Choroid plexus epithelial cell (primary cell): Measurements from ENCODE around the gene TPCN2.

ENCODE experiments used
- DNase-seq: peaks from one replicate; pipeline ENCODE4 v3.0.0-alpha.2; 2010; ENCODE audit warnings: low read depth
- H3K4me3 ChIP-seq: 2 replicates; pipeline ENCODE4 v1.5.1; 2011; ENCODE audit warnings: low read depth, mild to moderate bottlenecking, control low read depth, low read length, moderate library complexity
- TF ChIP-seq, protein P1 (sequence below): conservative IDR thresholded peaks from 2 replicates; pipeline ENCODE4 v1.5.1; 2011; ENCODE audit warnings: low read depth, mild to moderate bottlenecking, control low read depth, inconsistent platforms, low read length, moderate library complexity

TPCN2 gene

DNA sequence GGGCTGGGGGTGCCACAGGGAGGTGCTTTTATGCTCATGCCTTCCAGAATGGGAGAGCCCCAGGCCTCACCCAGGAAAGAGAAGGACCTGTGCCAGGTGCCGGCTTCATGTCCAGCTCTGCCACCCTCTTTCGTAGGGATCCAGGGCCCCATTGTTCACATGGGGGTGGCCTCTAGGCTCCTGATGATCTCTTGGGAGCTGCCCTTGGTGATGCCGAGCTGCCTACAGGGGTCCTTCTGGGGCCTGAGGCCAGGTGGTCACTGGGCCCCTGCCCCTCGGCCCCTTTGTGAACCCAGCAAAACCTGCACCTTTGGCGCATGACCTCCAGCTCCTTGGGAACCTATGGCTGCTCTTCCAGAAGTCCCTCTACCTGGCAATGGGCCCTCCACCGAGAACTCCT, 65.6 kb downstream of the TPCN2 start:
- DNase-seq = no peak
- TF ChIP-seq, protein P1, sequence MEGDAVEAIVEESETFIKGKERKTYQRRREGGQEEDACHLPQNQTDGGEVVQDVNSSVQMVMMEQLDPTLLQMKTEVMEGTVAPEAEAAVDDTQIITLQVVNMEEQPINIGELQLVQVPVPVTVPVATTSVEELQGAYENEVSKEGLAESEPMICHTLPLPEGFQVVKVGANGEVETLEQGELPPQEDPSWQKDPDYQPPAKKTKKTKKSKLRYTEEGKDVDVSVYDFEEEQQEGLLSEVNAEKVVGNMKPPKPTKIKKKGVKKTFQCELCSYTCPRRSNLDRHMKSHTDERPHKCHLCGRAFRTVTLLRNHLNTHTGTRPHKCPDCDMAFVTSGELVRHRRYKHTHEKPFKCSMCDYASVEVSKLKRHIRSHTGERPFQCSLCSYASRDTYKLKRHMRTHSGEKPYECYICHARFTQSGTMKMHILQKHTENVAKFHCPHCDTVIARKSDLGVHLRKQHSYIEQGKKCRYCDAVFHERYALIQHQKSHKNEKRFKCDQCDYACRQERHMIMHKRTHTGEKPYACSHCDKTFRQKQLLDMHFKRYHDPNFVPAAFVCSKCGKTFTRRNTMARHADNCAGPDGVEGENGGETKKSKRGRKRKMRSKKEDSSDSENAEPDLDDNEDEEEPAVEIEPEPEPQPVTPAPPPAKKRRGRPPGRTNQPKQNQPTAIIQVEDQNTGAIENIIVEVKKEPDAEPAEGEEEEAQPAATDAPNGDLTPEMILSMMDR = no peak

DNA sequence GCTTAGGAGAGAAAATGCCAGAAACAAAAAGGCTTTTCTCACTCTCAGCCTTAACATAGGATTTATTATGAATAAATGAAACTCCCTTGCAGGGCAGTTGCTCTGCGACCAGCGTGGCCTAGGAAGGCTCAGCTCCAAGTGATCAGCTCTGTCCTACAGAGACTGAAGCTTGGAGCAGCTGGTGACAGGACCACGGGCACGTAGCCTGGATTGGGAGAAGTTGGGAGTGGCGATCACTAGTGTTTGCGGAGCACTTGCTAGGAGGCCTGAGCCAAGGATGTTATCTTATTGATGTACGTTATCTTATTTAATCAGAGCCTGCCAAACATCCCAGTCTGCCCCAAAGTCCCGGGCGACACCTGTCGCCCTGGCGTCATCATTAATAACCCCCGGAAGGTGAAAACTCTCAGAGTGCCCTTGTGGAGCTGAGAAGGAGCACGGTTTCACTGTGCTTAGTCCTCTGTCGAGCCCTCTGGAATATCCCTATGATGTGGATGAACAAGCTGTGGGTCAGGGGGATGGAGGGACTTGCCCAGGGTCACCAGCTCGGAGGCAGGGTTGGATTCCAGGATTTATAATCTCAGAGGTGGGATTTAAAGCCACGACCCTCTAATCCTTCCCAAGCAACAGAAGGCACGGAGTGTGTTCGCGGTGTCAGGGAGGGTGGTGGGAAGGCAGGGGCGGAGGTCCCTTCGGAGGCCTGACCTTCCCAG, 66.2 kb downstream of the TPCN2 start:
- TF ChIP-seq, protein P1 = no peak
- no peak overlapping the region for H3K4me3 ChIP-seq

More for the DNA sequence above, 65.6 kb downstream of the TPCN2 start:
- no peak overlapping the region for H3K4me3 ChIP-seq

DNA sequence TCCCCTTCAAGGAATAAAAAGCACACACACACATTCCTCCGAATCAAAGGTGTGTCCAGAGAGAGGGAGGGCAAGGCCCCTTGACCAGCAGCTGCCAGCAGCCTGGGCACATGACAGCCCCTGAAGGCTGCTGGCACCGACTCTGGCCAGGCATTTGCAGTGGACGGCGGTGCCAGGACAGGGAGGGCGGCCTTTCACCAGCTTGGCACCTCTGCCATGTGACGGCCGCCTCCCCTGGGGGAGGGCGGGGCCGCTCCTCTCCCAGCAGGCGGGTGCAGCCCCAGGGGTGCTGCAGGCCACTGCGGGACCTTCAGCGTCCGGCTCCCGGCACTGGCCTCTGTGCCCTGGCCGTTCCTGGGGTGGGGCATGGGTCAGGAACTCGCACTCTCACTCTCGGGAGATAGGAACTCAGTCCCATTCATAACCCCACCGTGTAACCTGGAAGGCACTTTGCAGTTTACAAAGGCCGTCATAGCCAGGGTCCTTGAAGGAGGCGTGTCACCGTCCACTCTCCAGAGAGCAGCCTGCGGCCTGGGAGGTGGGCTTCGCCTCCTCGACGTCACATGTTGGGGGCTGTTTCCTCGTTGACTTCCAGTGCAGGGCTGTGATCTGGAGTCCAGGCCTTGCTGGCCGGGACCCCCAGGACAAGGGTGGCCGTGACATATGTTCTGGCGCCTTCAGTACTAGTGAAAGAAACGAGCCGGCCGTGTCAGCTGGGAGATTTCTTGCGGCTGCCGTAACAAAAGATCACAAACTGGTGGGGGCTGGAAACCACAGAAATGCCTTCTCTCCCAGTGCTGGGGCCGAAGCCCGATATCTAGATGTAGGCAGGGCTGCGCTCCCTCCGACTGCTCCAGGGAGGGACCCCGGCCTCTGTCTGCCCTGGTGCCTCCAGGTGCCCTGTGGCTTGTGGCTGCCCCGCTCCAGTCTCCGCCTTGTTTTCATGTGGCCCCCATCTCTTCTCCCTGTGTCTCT, 67.1 kb downstream of the TPCN2 start:
- TF ChIP-seq, protein P1 = no peak
- no peak for DNase-seq
- H3K4me3 ChIP-seq = no peak overlapping the region

More for the DNA sequence above, 66.2 kb downstream of the TPCN2 start:
- DNase-seq = no peak

DNA sequence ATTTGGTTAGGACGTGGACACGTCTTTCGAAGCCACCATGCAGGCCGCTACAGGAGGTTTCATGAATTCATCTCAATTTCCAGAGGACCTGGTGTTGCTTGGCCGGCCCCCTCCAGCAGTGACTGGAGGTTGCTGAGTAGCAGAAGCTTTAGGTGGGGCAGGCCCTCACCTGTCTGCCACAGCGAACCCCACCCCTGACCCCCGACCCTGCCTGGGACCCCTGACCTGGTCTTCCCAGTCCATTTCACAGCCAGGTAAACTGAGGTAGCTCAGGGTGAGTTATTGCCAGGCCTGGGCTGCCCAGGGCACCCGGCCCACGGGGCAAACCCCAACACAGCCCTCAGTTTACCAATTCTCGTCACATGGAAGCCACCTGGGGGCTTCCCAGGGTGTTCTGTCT, 67.9 kb downstream of the TPCN2 start:
- DNase-seq = no peak
- no peak overlapping the region for H3K4me3 ChIP-seq
- TF ChIP-seq, protein P1 = no peak

DNA sequence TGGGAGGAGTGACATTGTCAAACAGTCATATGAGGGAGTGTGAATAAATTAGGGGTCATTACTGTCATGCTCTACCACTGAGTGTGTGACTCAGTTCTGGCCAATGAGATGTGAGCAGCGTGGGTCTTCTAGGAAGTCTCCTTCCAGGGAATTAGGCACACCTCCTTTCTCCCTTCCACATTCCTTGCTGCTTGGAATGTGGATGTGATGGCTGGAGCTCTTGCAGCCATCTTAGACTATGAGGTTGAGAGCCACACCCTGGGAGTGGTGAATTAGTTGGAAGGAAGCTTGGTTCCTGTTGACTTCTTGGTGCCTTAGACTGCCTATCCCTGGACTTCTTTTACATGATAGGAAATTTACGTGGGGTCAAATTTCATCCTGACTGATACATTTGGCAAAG, 70.5 kb downstream of the TPCN2 start:
- DNase-seq = no peak
- TF ChIP-seq, protein P1 = no peak
- no peak overlapping the region for H3K4me3 ChIP-seq

DNA sequence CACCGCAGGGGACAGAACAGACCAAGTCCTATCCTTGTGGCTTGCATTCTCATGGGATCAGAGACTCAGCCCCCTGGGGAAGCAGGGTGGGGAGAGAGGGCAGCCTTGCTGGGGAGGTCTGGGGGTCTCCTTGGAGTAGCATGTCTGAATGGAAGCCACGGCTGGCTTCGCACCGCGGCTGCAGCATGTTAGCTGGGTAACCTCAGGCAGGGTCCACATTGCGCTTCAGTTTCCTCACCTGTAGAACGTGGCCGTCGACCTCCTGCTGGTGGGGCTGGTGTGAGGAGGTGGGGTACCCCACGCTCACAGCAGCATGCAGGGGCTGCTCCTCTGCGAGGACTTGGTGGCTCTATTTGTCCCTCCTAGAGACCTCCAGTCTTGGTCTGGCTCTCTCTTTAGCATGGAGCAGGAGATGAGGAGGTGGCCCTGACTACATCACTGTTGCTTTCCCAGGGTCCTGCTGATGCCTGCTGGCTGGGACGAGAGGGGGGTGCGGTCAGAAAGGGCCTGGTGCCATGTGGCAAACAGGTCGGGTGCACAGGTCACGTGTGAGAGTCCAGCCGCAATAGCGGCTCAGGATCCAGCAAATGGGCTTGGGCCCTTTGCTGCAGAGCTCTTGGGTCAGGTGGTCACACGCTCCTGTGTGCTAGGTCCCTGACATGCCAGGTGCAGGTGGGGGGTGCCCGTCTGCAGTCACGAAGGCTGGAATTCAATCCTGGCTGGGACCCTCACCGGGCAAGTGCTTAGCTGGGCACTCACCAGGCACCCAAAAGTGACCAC, 71.6 kb downstream of the TPCN2 start:
- TF ChIP-seq, protein P1 = no peak
- no peak overlapping the region for H3K4me3 ChIP-seq
- DNase-seq = no peak
